HepG2 (cell line): Measurements from ENCODE around the gene PODXL2. TPM values are rescaled to one million over a fixed set of nuclear protein-coding genes. Genes with fewer than 3 reads are reported as not detected.

Source experiments
- ATAC-seq: fragments of 200-7000 bp; cut with Tn5 transposase; 3 replicates; pipeline ENCODE4 v1.9.1; 2020; ENCODE audit warnings: mild to moderate bottlenecking, moderate library complexity
- BruUV-seq: library from RNA; stranded (reverse); fragments of 400-500 nt; replicated peaks from 2 replicates; lab custom pipeline; 2021; lab: Mats Ljungman, UMichigan
- CTCF ChIA-PET: fragments of 300-600 bp; formaldehyde crosslinking; extraction: SDS; loops from one replicate; lab custom pipeline; 2021; ENCODE audit warnings: low total read pairs, inconsistent platforms, low intra/inter-chr PET ratio; lab: Yijun Ruan, JAX
- POLR2A ChIA-PET: fragments of 350-600 bp; sonication (Branson Sonifier 250); formaldehyde crosslinking; loops from one replicate; lab custom pipeline; 2020; ENCODE audit warnings: antibody characterized with exemption, inconsistent platforms; lab: Yijun Ruan, JAX
- DNase-seq: peaks from one replicate; pipeline ENCODE4 v3.0.0-alpha.2; 2015; ENCODE audit warnings: low spot score
- FAIRE-seq: peaks from 3 replicates; lab custom pipeline; 2011; peaks lifted over from hg19 to GRCh38; lab: Jason Lieb, UNC
- H2AFZ ChIP-seq: one replicate; pipeline ENCODE4 v1.6.1; 2011; ENCODE audit warnings: low read length, inconsistent platforms
- H3K27ac ChIP-seq: fragments of 300-600 bp; 3 replicates; pipeline ENCODE4 v1.8.0; 2011; ENCODE audit warnings: mixed run types, mild to moderate bottlenecking, mixed read lengths, low read length, inconsistent platforms; ENCODE audit not compliant: insufficient read depth; ENCODE audit errors: extremely low read length
- H3K27me3 ChIP-seq, 2 experiments: fragments of 200-600 bp in 1 of 2; 2 replicates in 1 of 2; 3 replicates in 1 of 2; pipeline versions ENCODE4 v1.6.0 to v1.8.0; 2011; ENCODE audit warnings: low read length in 2 of 2, mild to moderate bottlenecking in 2 of 2, moderate library complexity in 2 of 2, inconsistent platforms in 1 of 2; ENCODE audit not compliant: insufficient read depth in 2 of 2, control insufficient read depth in 1 of 2
- H3K36me3 ChIP-seq, 2 experiments: fragments of 200-600 bp in 1 of 2; replicated peaks in 1 of 2; 2 replicates in 1 of 2; 3 replicates in 1 of 2; pipeline versions ENCODE4 v1.5.1 to v1.8.0; 2011; ENCODE audit warnings: low read length in 2 of 2, inconsistent platforms in 1 of 2; ENCODE audit not compliant: insufficient read depth in 2 of 2, control insufficient read depth in 1 of 2
- H3K4me1 ChIP-seq: 2 replicates; pipeline ENCODE4 v1.5.1; 2012; ENCODE audit warnings: low read length, inconsistent platforms; ENCODE audit not compliant: insufficient read depth
- H3K4me2 ChIP-seq: 2 replicates; pipeline ENCODE4 v1.6.0; 2011; ENCODE audit warnings: low read depth, low read length, inconsistent platforms
- H3K4me3 ChIP-seq, 3 experiments: fragments of 200-600 bp in 1 of 3; sonication (generic), shearing (Covaris generic) in 1 of 3; replicated peaks in 1 of 3; 2 replicates each; pipeline ENCODE4 v1.5.1; 2011 to 2016; ENCODE audit warnings: low read length in 3 of 3, inconsistent platforms in 2 of 3, low read depth in 2 of 3, mild to moderate bottlenecking in 2 of 3, control low read depth in 1 of 3, mixed read lengths in 1 of 3; ENCODE audit not compliant: insufficient read depth in 1 of 3
- H3K79me2 ChIP-seq: one replicate; pipeline ENCODE4 v1.6.1; 2011; ENCODE audit warnings: low read length, inconsistent platforms; ENCODE audit not compliant: insufficient read depth
- H3K9ac ChIP-seq: 2 replicates; pipeline ENCODE4 v1.6.0; 2011; ENCODE audit warnings: mild to moderate bottlenecking, low read depth, low read length, inconsistent platforms; ENCODE audit not compliant: insufficient read depth
- H3K9me3 ChIP-seq: 2 replicates; pipeline ENCODE4 v1.5.1; 2012; ENCODE audit warnings: mild to moderate bottlenecking, low read length
- H4K20me1 ChIP-seq: 2 replicates; pipeline ENCODE4 v1.6.0; 2011; ENCODE audit warnings: inconsistent platforms, mild to moderate bottlenecking, low read length, moderate library complexity; ENCODE audit not compliant: insufficient read depth
- BATF2 ChIP-seq: sonication (generic); formaldehyde crosslinking; IDR thresholded peaks from 2 replicates; pipeline ENCODE4 v1.8.0; 2022; ENCODE audit warnings: mild to moderate bottlenecking, missing genetic modification reagents, moderate library complexity
- HOMEZ ChIP-seq: IDR thresholded peaks from 2 replicates; pipeline ENCODE4 v1.6.1; 2016; ENCODE audit warnings: low read depth
- KLF15 ChIP-seq: sonication (generic); formaldehyde crosslinking; IDR thresholded peaks from 2 replicates; pipeline ENCODE4 v1.8.1; 2023; ENCODE audit warnings: borderline replicate concordance, mild to moderate bottlenecking, inconsistent platforms, missing genetic modification reagents, mixed read lengths
- MAZ ChIP-seq, 2 experiments: sonication (generic) in 1 of 2; formaldehyde crosslinking in 1 of 2; IDR thresholded peaks; 2 replicates each; pipeline versions ENCODE4 v1.5.0 to v1.6.1; 2012 to 2020; ENCODE audit warnings: low read depth in 2 of 2, mild to moderate bottlenecking in 2 of 2, borderline replicate concordance in 1 of 2, improper control_type of control experiment in 1 of 2, low read length in 1 of 2, missing genetic modification reagents in 1 of 2, moderate library complexity in 1 of 2
- NRL ChIP-seq: sonication (generic); formaldehyde crosslinking; IDR thresholded peaks from 2 replicates; pipeline ENCODE4 v1.5.0; 2020; ENCODE audit warnings: missing genetic modification reagents, mild to moderate bottlenecking, moderate library complexity, borderline replicate concordance
- PHF21A ChIP-seq: sonication (generic); formaldehyde crosslinking; IDR thresholded peaks from 2 replicates; pipeline ENCODE4 v1.5.0; 2020; ENCODE audit warnings: mild to moderate bottlenecking, missing genetic modification reagents
- PLRG1 ChIP-seq: fragments of 450-650 bp; conservative IDR thresholded peaks from 2 replicates; pipeline ENCODE4 v1.6.1; 2016
- TRIM22 ChIP-seq: fragments of 450-650 bp; IDR thresholded peaks from 2 replicates; pipeline ENCODE4 v1.6.1; 2017
- ZNF232 ChIP-seq: sonication (generic); formaldehyde crosslinking; IDR thresholded peaks from 2 replicates; pipeline ENCODE4 v1.4.0; 2020; ENCODE audit warnings: missing genetic modification reagents, borderline replicate concordance
- ZNF740 ChIP-seq: sonication (generic); formaldehyde crosslinking; IDR thresholded peaks from 2 replicates; pipeline ENCODE4 v1.4.0; 2020; ENCODE audit warnings: missing genetic modification reagents
- ZSCAN12 ChIP-seq: sonication (generic); formaldehyde crosslinking; IDR thresholded peaks from 2 replicates; pipeline ENCODE4 v1.9.0; 2021; ENCODE audit warnings: mild to moderate bottlenecking, missing genetic modification reagents
- WGBS: methylation state at CpG from one replicate; pipeline ENCODE4 v1.1.6; 2017; ENCODE audit warnings: low lambda C conversion rate; 5-methylcytosine and 5-hydroxymethylcytosine counted together
- in situ Hi-C: cut with HindIII; loops from 2 replicates; pipeline ENCODE4 v1.10.0; 2017; ENCODE audit warnings: low pct_unique_long_range_greater_than_20kb; ENCODE audit not compliant: extremely low pct_ligation_motif_present
- intact Hi-C: fragments of 100-400 bp; cut with micrococcal nuclease; formaldehyde crosslinking; loops from one replicate; pipeline ENCODE4 v1.10.0; 2022; ENCODE audit not compliant: unreplicated experiment
- polyA plus RNA-seq, 8 experiments: library from polyadenylated mRNA; depleted of rRNA in 3 of 8; stranded (reverse) in 7 of 8; unstranded in 1 of 8; fragments of >200 nt; fragmentation: Illumina TruSeq in 4 of 8; extraction: Trizol in 4 of 8; gene quantifications; 2 replicates each; pipeline versions ENCODE4 v1.2.1 to v1.2.3, GENCODE V29; 2011 to 2016; ENCODE audit warnings: low read depth in 4 of 8, missing spikeins in 1 of 8, mixed read lengths in 1 of 8; ENCODE audit not compliant: insufficient read depth in 1 of 8
- total RNA-seq, 5 experiments: library from RNA; depleted of rRNA; stranded (reverse); fragments of >200 nt; fragmentation: Illumina TruSeq; extraction: Trizol; gene quantifications; 2 replicates each; pipeline ENCODE4 v1.2.3, GENCODE V29; 2016; ENCODE audit warnings: low read depth in 1 of 5

Gene PODXL2
- total and polyA plus RNA-seq, 2 of the 13 experiments (the other 11 are each of a cell fraction or from before 2014, with no cell fraction given): 20.4 to 25.1 TPM

GRCh38 chr3:127667119-127667681 is 38.2 kb downstream of the PODXL2 start:
- FAIRE-seq (no peak), DNase-seq (no peak), ATAC-seq (no peak)
- POLR2A ChIA-PET: no interaction called here
- intact Hi-C loops (no loop called here), in situ Hi-C loops (no loop called here)
- H3K4me3 ChIP-seq: no peak overlapping the region
- no peak overlapping the region for H3K27ac ChIP-seq
- H3K4me1 ChIP-seq: peaks cover 6% of the 10 kb centered on the region
- H3K9me3 ChIP-seq: no peaks in the 10 kb centered on the region
- 93% methylated on average over 4 of the region's 6 CpGs for WGBS
- no peaks in the 10 kb centered on the region for H3K27me3 ChIP-seq
- H3K79me2 ChIP-seq: no peaks in the 10 kb centered on the region
- CTCF ChIA-PET: no interaction called here
- no peak overlapping the region for H2AFZ ChIP-seq
- no peak overlapping the region for H3K9ac ChIP-seq
- H3K4me2 ChIP-seq: no peak overlapping the region
- H3K36me3 ChIP-seq: peaks cover 0 to 3% of the 10 kb centered on the region in 2 experiments; a peak in 2 of 5 replicates
- no TSS peak for BruUV-seq
- no peaks in the 10 kb centered on the region for H4K20me1 ChIP-seq
- no peak for TF ChIP-seq HOMEZ (CRISPR knock-in tag)
- TF ChIP-seq ZSCAN12 (CRISPR knock-in tag): no peak
- no peak for TF ChIP-seq NRL (CRISPR knock-in tag)
- no peak for TF ChIP-seq KLF15 (CRISPR knock-in tag)
- no peak for TF ChIP-seq MAZ (IDR thresholded peaks at IDR 0.05; ENCODE audit: borderline replicate concordance, low read depth, low read length)
- no peak for TF ChIP-seq MAZ (CRISPR knock-in tag; IDR thresholded peaks at IDR 0.05; ENCODE audit: low read depth)
- no peak for TF ChIP-seq ZNF232 (CRISPR knock-in tag)
- TF ChIP-seq ZNF740 (CRISPR knock-in tag): no peak
- no peak for TF ChIP-seq TRIM22
- no peak for TF ChIP-seq PLRG1
- TF ChIP-seq PHF21A: no peak
- no peak for TF ChIP-seq BATF2
